K562 (cell line): ENCODE results near the gene CHEK2. TPM values are rescaled to one million over a fixed set of nuclear protein-coding genes. Genes with fewer than 3 reads are reported as not detected.
A peak's percentile ranks its signal among the peaks of the same experiment; 100 is the strongest.
"Not testable (repeated sequence)": the region's sequence is repeated elsewhere in the genome, so short reads cannot be mapped to it uniquely, and the experiment has no call there.

Source experiments
- ATAC-seq: fragments of 200-7000 bp; cut with Tn5 transposase; 3 replicates; pipeline ENCODE4 v1.9.1; 2020; ENCODE audit warnings: moderate library complexity
- BruUV-seq: library from RNA; stranded (reverse); fragments of 400-500 nt; replicated peaks from 2 replicates; lab custom pipeline; 2021; lab: Mats Ljungman, UMichigan
- CTCF ChIA-PET: fragments of 300-600 bp; formaldehyde crosslinking; extraction: SDS; loops from one replicate; lab custom pipeline; 2021; ENCODE audit warnings: low intra/inter-chr PET ratio; lab: Yijun Ruan, JAX
- POLR2A ChIA-PET: fragments of 300-600, 350-650 bp; sonication (Branson Sonifier 250); formaldehyde crosslinking; extraction: SDS; loops from one replicate; lab custom pipeline; 2021; ENCODE audit warnings: antibody characterized with exemption, inconsistent platforms; lab: Yijun Ruan, JAX
- DNase-seq, 4 experiments: peaks; one replicate each; pipeline versions ENCODE4 v3.0.0 to v3.0.0-alpha.2; 2011 to 2018; ENCODE audit warnings: low spot score in 3 of 4, mixed read lengths in 3 of 4; ENCODE audit errors: extremely low read depth in 1 of 4
- FAIRE-seq: peaks from 2 replicates; lab custom pipeline; 2011; peaks lifted over from hg19 to GRCh38; lab: Jason Lieb, UNC
- H2AFZ ChIP-seq: 2 replicates; pipeline ENCODE4 v1.6.0; 2011; ENCODE audit warnings: low read depth, low read length, control low read depth, inconsistent platforms
- H3K27ac ChIP-seq: fragments of 200-600 bp; 3 replicates; pipeline ENCODE4 v1.8.0; 2011; ENCODE audit warnings: low read depth, mild to moderate bottlenecking, control low read depth, inconsistent platforms, low read length, moderate library complexity, mixed read lengths; ENCODE audit errors: extremely low read depth
- H3K27me3 ChIP-seq, 2 experiments: fragments of 300-600 bp in 1 of 2; 2 replicates in 1 of 2; 3 replicates in 1 of 2; pipeline versions ENCODE4 v1.6.0 to v1.8.0; 2011; ENCODE audit warnings: inconsistent platforms in 2 of 2, low read length in 2 of 2, mild to moderate bottlenecking in 1 of 2, mixed read lengths in 1 of 2, moderate library complexity in 1 of 2; ENCODE audit not compliant: control insufficient read depth in 2 of 2, insufficient read depth in 2 of 2
- H3K36me3 ChIP-seq: fragments of 300-600 bp; 3 replicates; pipeline ENCODE4 v1.8.0; 2011; ENCODE audit warnings: mild to moderate bottlenecking, low read length, inconsistent platforms; ENCODE audit not compliant: control insufficient read depth, insufficient read depth
- H3K4me1 ChIP-seq, 2 experiments: fragments of 200-600 bp in 1 of 2; replicated peaks in 1 of 2; 2 replicates in 1 of 2; 3 replicates in 1 of 2; pipeline versions ENCODE4 v1.5.1 to v1.8.0; 2011; ENCODE audit warnings: inconsistent platforms in 2 of 2, low read length in 2 of 2, mild to moderate bottlenecking in 1 of 2, mixed read lengths in 1 of 2, moderate library complexity in 1 of 2; ENCODE audit not compliant: control insufficient read depth in 2 of 2, insufficient read depth in 2 of 2
- H3K4me2 ChIP-seq: 2 replicates; pipeline ENCODE4 v1.6.1; 2011; ENCODE audit warnings: low read length, control low read depth, inconsistent platforms, mixed read lengths; ENCODE audit not compliant: insufficient read depth
- H3K4me3 ChIP-seq: fragments of 200-600 bp; sonication (generic), shearing (Covaris generic); 2 replicates; pipeline ENCODE4 v1.5.1; 2016; ENCODE audit warnings: control low read depth, inconsistent platforms
- H3K79me2 ChIP-seq: fragments of 200-600 bp; 3 replicates; pipeline ENCODE4 v1.8.0; 2011; ENCODE audit warnings: low read length, inconsistent platforms; ENCODE audit not compliant: control insufficient read depth, insufficient read depth
- H3K9ac ChIP-seq, 2 experiments: 2 replicates each; pipeline versions ENCODE4 v1.6.0 to v1.6.1; 2011; ENCODE audit warnings: low read depth in 2 of 2, low read length in 2 of 2, control low read depth in 1 of 2, inconsistent platforms in 1 of 2, mild to moderate bottlenecking in 1 of 2, mixed read lengths in 1 of 2; ENCODE audit not compliant: insufficient read depth in 1 of 2
- H3K9me1 ChIP-seq: one replicate; pipeline ENCODE4 v1.6.0; 2011; ENCODE audit warnings: inconsistent platforms, mild to moderate bottlenecking, low read length, moderate library complexity; ENCODE audit not compliant: control insufficient read depth, insufficient read depth
- H3K9me3 ChIP-seq: replicated peaks from 2 replicates; pipeline ENCODE4 v1.5.1; 2011; ENCODE audit warnings: low read depth, low read length, inconsistent platforms; ENCODE audit not compliant: control insufficient read depth, insufficient read depth
- H4K20me1 ChIP-seq: replicated peaks from 2 replicates; pipeline ENCODE4 v1.6.1; 2011; ENCODE audit warnings: low read length, inconsistent platforms, mixed read lengths; ENCODE audit not compliant: control insufficient read depth, insufficient read depth
- ARID1B ChIP-seq: fragments of 450-650 bp; IDR thresholded peaks from 2 replicates; pipeline ENCODE4 v1.6.1; 2016; ENCODE audit warnings: antibody characterized with exemption, mild to moderate bottlenecking, inconsistent platforms
- BCOR ChIP-seq: fragments of 450-650 bp; IDR thresholded peaks from 2 replicates; pipeline ENCODE4 v1.6.1; 2016
- CBFA2T2 ChIP-seq: fragments of 450-650 bp; conservative IDR thresholded peaks from 2 replicates; pipeline ENCODE4 v1.6.1; 2017; ENCODE audit warnings: mild to moderate bottlenecking
- CBX3 ChIP-seq, 2 experiments: IDR thresholded peaks; 1 replicate in 1 of 2; 2 replicates in 1 of 2; pipeline ENCODE4 v1.6.1; 2012; ENCODE audit warnings: inconsistent platforms in 2 of 2, low read length in 2 of 2, borderline replicate concordance in 1 of 2, control low read depth in 1 of 2
- HSF4 ChIP-seq: fragments of 250-450 bp; sonication (Bioruptor Pico); IDR thresholded peaks from 2 replicates; pipeline ENCODE4 v2.1.2; 2022; ENCODE audit warnings: mild to moderate bottlenecking, moderate library complexity, borderline replicate concordance
- POLR2H ChIP-seq: IDR thresholded peaks from 2 replicates; pipeline ENCODE4 v1.6.1; 2016; ENCODE audit warnings: missing genetic modification characterization, low read depth, mild to moderate bottlenecking, control low read depth, missing compliant biosample characterization, moderate library complexity
- ZNF3 ChIP-seq: fragments of 250-450 bp; sonication (Bioruptor Pico); IDR thresholded peaks from 2 replicates; pipeline ENCODE4 v1.5.0; 2021; ENCODE audit warnings: mild to moderate bottlenecking, moderate library complexity
- ZNF766 ChIP-seq: fragments of 200-800 bp; sonication (Bioruptor generic); conservative IDR thresholded peaks from 2 replicates; pipeline ENCODE4 v1.6.1; 2016; ENCODE audit warnings: missing genetic modification characterization, missing compliant biosample characterization
- WGBS: fragments of 100-300 bp; shearing (Covaris generic); methylation state at CpG from one replicate; pipeline ENCODE4 v1.1.6; 2016; ENCODE audit warnings: low coverage, mixed read lengths; ENCODE audit not compliant: insufficient coverage; ENCODE audit errors: missing lambda C conversion rate; 5-methylcytosine and 5-hydroxymethylcytosine counted together
- in situ Hi-C: fragments of 300-500 bp; cut with MboI; formaldehyde crosslinking; loops from 4 replicates; pipeline ENCODE4 v1.15.0; 2018; ENCODE audit warnings: inconsistent platforms, mixed read lengths
- intact Hi-C: fragments of 100-400 bp; cut with micrococcal nuclease; formaldehyde crosslinking; loops from 2 replicates; pipeline ENCODE4 v1.14.2; 2022
- polyA plus RNA-seq, 8 experiments: library from polyadenylated mRNA; depleted of rRNA in 4 of 8; stranded (reverse) in 5 of 8; unstranded in 3 of 8; fragments of >200 nt; fragmentation: Nextera tagmentation in 2 of 8; fragmentation: Illumina TruSeq in 1 of 8; extraction: Ambion mirVana in 2 of 8; extraction: Trizol in 1 of 8; gene quantifications; 2 replicates each; pipeline versions ENCODE4 v1.2.1 to v1.2.3, GENCODE V29; 2011 to 2014; ENCODE audit warnings: inconsistent platforms in 1 of 8, missing spikeins in 1 of 8
- total RNA-seq, 7 experiments: library from RNA; depleted of rRNA in 6 of 7; stranded (reverse); fragments of >200 nt in 6 of 7; fragmentation: Illumina TruSeq in 2 of 7; extraction: Trizol in 2 of 7; gene quantifications; 2 replicates each; pipeline versions ENCODE4 v1.2.1 to v1.2.3, GENCODE V29; 2011 to 2021; ENCODE audit warnings: low replicate concordance in 1 of 7
- TF ChIP-seq, protein P1 (sequence below), 2 experiments: fragments of 450-650 bp in 1 of 2; sonication (generic) in 1 of 2; formaldehyde crosslinking in 1 of 2; IDR thresholded peaks in 1 of 2; conservative IDR thresholded peaks in 1 of 2; 2 replicates each; pipeline versions ENCODE4 v1.6.1 to v1.8.1; 2016 to 2023; ENCODE audit warnings: mild to moderate bottlenecking in 2 of 2, moderate library complexity in 2 of 2, inconsistent platforms in 1 of 2, missing genetic modification reagents in 1 of 2
- TF ChIP-seq, protein P2 (sequence below), 2 experiments: fragments of 250-450 bp in 1 of 2; fragments of 450-650 bp in 1 of 2; sonication (Bioruptor Pico) in 1 of 2; IDR thresholded peaks; 2 replicates each; pipeline versions ENCODE4 v1.6.1 to v1.8.0; 2016 to 2021; ENCODE audit warnings: mild to moderate bottlenecking in 2 of 2, moderate library complexity in 2 of 2, missing compliant biosample characterization in 1 of 2, missing genetic modification characterization in 1 of 2
- TF ChIP-seq, protein P3 (sequence below): IDR thresholded peaks from 2 replicates; pipeline ENCODE4 v1.6.1; 2014; ENCODE audit warnings: antibody characterized with exemption
- TF ChIP-seq, protein P4 (sequence below): fragments of 450-650 bp; formaldehyde crosslinking; IDR thresholded peaks from 2 replicates; pipeline ENCODE4 v1.4.0; 2022; ENCODE audit warnings: missing genetic modification characterization

The CHEK2 gene
- total and polyA plus RNA-seq, 9 of the 15 experiments (the other 6 are each of a cell fraction or from before 2014, with no cell fraction given): 28.7 to 102 (median 58.0) TPM

DNA sequence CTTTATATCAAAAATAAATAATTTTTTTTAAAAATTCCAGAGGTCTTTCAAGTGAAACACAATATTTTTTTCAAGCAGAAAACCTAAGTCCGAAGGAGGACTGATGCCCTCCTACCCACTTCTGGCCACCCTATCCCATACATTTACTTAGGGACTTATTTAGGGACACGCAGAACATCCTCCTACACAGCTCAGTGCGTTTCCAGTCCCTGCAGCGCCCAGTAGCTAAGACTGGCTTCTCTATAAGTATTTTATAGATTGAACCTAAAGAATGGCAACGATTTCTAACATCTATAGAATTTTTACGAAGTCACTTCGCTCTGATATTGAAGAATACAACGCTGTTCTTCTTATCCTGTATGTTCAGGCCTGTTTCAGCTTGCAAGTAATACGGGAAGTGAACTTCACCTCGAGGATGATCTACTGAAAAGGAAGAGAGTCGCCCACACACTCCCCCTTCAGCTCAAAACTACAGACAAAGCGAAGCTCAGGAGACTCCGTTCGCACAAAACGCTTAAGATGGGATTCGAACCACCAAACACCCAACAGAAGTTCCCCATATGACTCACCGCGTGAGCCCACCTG lies 328 bp downstream of the CHEK2 start (continued):
- TF ChIP-seq, protein P1, sequence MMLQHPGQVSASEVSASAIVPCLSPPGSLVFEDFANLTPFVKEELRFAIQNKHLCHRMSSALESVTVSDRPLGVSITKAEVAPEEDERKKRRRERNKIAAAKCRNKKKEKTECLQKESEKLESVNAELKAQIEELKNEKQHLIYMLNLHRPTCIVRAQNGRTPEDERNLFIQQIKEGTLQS (IDR thresholded peaks at IDR 0.05): peak; percentile 95
- TF ChIP-seq, protein P1 (CRISPR knock-in tag; conservative IDR thresholded peaks at IDR 0.05): no peak
- TF ChIP-seq HSF4: no peak
- TF ChIP-seq, protein P2, sequence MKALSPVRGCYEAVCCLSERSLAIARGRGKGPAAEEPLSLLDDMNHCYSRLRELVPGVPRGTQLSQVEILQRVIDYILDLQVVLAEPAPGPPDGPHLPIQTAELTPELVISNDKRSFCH (CRISPR knock-in tag; IDR thresholded peaks at IDR 0.05): no peak
- TF ChIP-seq, protein P2 (tag; IDR thresholded peaks at IDR 0.05): 0 out of 2 replicates have a peak, but pooled peaks have one; percentile 37
- TF ChIP-seq ZNF766 (CRISPR knock-in tag): no peak
- peak in 1 of 2 experiments; percentile 61; a peak in 1 of 3 replicates for TF ChIP-seq CBX3 (IDR thresholded peaks at IDR 0.05; ENCODE audit: borderline replicate concordance in 1 of 2, low read length in 2 of 2)
- peak; percentile 23; the same call in 1 of the 2 replicates for TF ChIP-seq POLR2H
- TF ChIP-seq CBFA2T2: no peak
- TF ChIP-seq ZNF3: no peak
- TF ChIP-seq, protein P3, sequence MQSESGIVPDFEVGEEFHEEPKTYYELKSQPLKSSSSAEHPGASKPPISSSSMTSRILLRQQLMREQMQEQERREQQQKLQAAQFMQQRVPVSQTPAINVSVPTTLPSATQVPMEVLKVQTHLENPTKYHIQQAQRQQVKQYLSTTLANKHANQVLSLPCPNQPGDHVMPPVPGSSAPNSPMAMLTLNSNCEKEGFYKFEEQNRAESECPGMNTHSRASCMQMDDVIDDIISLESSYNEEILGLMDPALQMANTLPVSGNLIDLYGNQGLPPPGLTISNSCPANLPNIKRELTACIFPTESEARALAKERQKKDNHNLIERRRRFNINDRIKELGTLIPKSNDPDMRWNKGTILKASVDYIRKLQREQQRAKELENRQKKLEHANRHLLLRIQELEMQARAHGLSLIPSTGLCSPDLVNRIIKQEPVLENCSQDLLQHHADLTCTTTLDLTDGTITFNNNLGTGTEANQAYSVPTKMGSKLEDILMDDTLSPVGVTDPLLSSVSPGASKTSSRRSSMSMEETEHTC: no peak
- TF ChIP-seq, protein P4, sequence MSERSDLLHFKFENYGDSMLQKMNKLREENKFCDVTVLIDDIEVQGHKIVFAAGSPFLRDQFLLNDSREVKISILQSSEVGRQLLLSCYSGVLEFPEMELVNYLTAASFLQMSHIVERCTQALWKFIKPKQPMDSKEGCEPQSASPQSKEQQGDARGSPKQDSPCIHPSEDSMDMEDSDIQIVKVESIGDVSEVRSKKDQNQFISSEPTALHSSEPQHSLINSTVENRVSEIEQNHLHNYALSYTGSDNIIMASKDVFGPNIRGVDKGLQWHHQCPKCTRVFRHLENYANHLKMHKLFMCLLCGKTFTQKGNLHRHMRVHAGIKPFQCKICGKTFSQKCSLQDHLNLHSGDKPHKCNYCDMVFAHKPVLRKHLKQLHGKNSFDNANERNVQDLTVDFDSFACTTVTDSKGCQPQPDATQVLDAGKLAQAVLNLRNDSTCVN (CRISPR knock-in tag): no peak
- 0 out of 2 replicates have a peak, but pooled peaks have one; percentile 26 for TF ChIP-seq BCOR
- peak; percentile 33; the same call in 1 of the 2 replicates for TF ChIP-seq ARID1B

DNA sequence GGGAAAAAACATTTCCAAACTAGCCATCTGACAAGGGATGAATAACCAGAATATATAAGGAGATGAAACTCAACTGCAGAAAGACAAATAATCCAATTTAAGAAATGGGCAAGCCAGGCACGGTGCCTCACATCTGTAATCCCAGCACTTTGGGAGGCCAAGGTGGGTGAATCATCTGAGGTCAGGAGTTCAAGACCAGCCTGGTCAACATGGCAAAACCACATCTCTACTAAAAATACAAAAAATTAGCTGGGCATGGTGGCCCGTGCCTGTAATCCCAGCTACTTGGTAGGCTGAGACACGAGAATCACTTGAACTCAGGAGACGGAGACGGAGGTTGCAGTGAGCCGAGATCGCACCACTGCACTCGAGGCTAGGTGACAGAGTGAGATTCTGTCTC lies 2.7 kb downstream of the CHEK2 start:
- H3K36me3 ChIP-seq: peaks cover 37% of the 10 kb centered on the region; the same call in 2 of the 3 replicates
- H2AFZ ChIP-seq, H3K4me1 ChIP-seq, FAIRE-seq, H4K20me1 ChIP-seq, H3K27ac ChIP-seq, in situ Hi-C loops, H3K4me2 ChIP-seq, H3K4me3 ChIP-seq, BruUV-seq, POLR2A ChIA-PET, CTCF ChIA-PET, intact Hi-C loops, H3K9me1 ChIP-seq, H3K27me3 ChIP-seq, ATAC-seq, H3K9me3 ChIP-seq, H3K9ac ChIP-seq, DNase-seq: not testable (repeated sequence)
- 50% methylated on average over 4 of the region's 8 CpGs for WGBS
- H3K79me2 ChIP-seq: peaks cover 78% of the 10 kb centered on the region
